GM23338 (cell line): ENCODE results near the gene ECPAS.

Experiments
- CREB1 ChIP-seq: fragments of 250-450 bp; sonication (Bioruptor Pico); IDR thresholded peaks from 2 replicates; pipeline ENCODE4 v1.5.0; 2020; ENCODE audit warnings: low read depth, mild to moderate bottlenecking, moderate library complexity
- EZH2 ChIP-seq: fragments of 200-600 bp; sonication (generic); IDR thresholded peaks from one replicate; pipeline ENCODE4 v1.8.0; 2017; ENCODE audit warnings: antibody characterized with exemption, mild to moderate bottlenecking, low read depth; ENCODE audit not compliant: unreplicated experiment
- EZH2phosphoT487 ChIP-seq: fragments of 200-600 bp; sonication (generic); IDR thresholded peaks from one replicate; pipeline ENCODE4 v1.8.1; 2018; ENCODE audit warnings: antibody characterized with exemption; ENCODE audit not compliant: unreplicated experiment
- JUNB ChIP-seq: IDR thresholded peaks from one replicate; pipeline ENCODE4 v1.6.1; 2016; ENCODE audit warnings: antibody characterized with exemption; ENCODE audit not compliant: unreplicated experiment
- NANOG ChIP-seq: IDR thresholded peaks from 2 replicates; pipeline ENCODE4 v1.6.1; 2016; ENCODE audit warnings: antibody characterized with exemption, borderline replicate concordance
- POLR2AphosphoS5 ChIP-seq: IDR thresholded peaks from 2 replicates; pipeline ENCODE4 v1.6.1; 2016; ENCODE audit warnings: antibody characterized with exemption, low read depth
- STAT1 ChIP-seq: IDR thresholded peaks from one replicate; pipeline ENCODE4 v1.6.1; 2016; ENCODE audit warnings: antibody characterized with exemption; ENCODE audit not compliant: unreplicated experiment
- ZNF114 ChIP-seq: fragments of 250-450 bp; sonication (Bioruptor Pico); IDR thresholded peaks from 2 replicates; pipeline ENCODE4 v1.5.0; 2020; ENCODE audit warnings: mild to moderate bottlenecking, moderate library complexity
- ZNF331 ChIP-seq: fragments of 250-450 bp; sonication (Bioruptor Pico); IDR thresholded peaks from 2 replicates; pipeline ENCODE4 v1.5.0; 2020; ENCODE audit warnings: low read depth, mild to moderate bottlenecking, moderate library complexity
- ZNF462 ChIP-seq: fragments of 250-450 bp; sonication (Bioruptor Pico); IDR thresholded peaks from 2 replicates; pipeline ENCODE4 v1.5.0; 2020; ENCODE audit warnings: mild to moderate bottlenecking, moderate library complexity
- TF ChIP-seq, protein P1 (sequence below), 2 experiments: fragments of 200-600 bp in 1 of 2; sonication (generic) in 1 of 2; conservative IDR thresholded peaks; 2 replicates each; pipeline versions ENCODE4 v1.5.1 to v1.6.1; 2016 to 2017; ENCODE audit warnings: antibody characterized with exemption in 2 of 2, low read depth in 2 of 2, mild to moderate bottlenecking in 2 of 2, moderate library complexity in 1 of 2
- TF ChIP-seq, protein P2 (sequence below): IDR thresholded peaks from one replicate; pipeline ENCODE4 v1.6.1; 2018; ENCODE audit warnings: antibody characterized with exemption; ENCODE audit not compliant: unreplicated experiment
- TF ChIP-seq, protein P3 (sequence below): IDR thresholded peaks from 2 replicates; pipeline ENCODE4 v1.6.1; 2016; ENCODE audit warnings: antibody characterized with exemption

- TF ChIP-seq EZH2 (no peak), CREB1 (CRISPR knock-in tag) (no peak), POLR2AphosphoS5 (no peak), EZH2phosphoT487 (no peak), NANOG (no peak), STAT1 (no peak), ZNF462 (no peak), ZNF331 (CRISPR knock-in tag) (no peak), JUNB (no peak), ZNF114 (CRISPR knock-in tag) (no peak)
- TF ChIP-seq, protein P1, sequence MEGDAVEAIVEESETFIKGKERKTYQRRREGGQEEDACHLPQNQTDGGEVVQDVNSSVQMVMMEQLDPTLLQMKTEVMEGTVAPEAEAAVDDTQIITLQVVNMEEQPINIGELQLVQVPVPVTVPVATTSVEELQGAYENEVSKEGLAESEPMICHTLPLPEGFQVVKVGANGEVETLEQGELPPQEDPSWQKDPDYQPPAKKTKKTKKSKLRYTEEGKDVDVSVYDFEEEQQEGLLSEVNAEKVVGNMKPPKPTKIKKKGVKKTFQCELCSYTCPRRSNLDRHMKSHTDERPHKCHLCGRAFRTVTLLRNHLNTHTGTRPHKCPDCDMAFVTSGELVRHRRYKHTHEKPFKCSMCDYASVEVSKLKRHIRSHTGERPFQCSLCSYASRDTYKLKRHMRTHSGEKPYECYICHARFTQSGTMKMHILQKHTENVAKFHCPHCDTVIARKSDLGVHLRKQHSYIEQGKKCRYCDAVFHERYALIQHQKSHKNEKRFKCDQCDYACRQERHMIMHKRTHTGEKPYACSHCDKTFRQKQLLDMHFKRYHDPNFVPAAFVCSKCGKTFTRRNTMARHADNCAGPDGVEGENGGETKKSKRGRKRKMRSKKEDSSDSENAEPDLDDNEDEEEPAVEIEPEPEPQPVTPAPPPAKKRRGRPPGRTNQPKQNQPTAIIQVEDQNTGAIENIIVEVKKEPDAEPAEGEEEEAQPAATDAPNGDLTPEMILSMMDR (conservative IDR thresholded peaks at IDR 0.05; ENCODE audit: low read depth in 2 of 2): no peak
- TF ChIP-seq, protein P2, sequence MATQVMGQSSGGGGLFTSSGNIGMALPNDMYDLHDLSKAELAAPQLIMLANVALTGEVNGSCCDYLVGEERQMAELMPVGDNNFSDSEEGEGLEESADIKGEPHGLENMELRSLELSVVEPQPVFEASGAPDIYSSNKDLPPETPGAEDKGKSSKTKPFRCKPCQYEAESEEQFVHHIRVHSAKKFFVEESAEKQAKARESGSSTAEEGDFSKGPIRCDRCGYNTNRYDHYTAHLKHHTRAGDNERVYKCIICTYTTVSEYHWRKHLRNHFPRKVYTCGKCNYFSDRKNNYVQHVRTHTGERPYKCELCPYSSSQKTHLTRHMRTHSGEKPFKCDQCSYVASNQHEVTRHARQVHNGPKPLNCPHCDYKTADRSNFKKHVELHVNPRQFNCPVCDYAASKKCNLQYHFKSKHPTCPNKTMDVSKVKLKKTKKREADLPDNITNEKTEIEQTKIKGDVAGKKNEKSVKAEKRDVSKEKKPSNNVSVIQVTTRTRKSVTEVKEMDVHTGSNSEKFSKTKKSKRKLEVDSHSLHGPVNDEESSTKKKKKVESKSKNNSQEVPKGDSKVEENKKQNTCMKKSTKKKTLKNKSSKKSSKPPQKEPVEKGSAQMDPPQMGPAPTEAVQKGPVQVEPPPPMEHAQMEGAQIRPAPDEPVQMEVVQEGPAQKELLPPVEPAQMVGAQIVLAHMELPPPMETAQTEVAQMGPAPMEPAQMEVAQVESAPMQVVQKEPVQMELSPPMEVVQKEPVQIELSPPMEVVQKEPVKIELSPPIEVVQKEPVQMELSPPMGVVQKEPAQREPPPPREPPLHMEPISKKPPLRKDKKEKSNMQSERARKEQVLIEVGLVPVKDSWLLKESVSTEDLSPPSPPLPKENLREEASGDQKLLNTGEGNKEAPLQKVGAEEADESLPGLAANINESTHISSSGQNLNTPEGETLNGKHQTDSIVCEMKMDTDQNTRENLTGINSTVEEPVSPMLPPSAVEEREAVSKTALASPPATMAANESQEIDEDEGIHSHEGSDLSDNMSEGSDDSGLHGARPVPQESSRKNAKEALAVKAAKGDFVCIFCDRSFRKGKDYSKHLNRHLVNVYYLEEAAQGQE: no peak
- TF ChIP-seq, protein P3, sequence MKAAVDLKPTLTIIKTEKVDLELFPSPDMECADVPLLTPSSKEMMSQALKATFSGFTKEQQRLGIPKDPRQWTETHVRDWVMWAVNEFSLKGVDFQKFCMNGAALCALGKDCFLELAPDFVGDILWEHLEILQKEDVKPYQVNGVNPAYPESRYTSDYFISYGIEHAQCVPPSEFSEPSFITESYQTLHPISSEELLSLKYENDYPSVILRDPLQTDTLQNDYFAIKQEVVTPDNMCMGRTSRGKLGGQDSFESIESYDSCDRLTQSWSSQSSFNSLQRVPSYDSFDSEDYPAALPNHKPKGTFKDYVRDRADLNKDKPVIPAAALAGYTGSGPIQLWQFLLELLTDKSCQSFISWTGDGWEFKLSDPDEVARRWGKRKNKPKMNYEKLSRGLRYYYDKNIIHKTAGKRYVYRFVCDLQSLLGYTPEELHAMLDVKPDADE: no peak
These were observed 41.7 kb downstream of the ECPAS start for GRCh38 chr9:111442360-111443027.
